ENCODE measurements around the gene RFESD.

RFESD gene

GRCh38 chr5:95646569-95647431 is at the start of gene RFESD:
Gene RFESD (plus strand): TSS chr5:95646777. CDS start chr5:95652272, 5,495 bp downstream.
- peak; percentile 99 for DNase-seq
- in situ Hi-C loops (cut with MboI; ENCODE audit: low pct_unique_long_range_greater_than_20kb, low sequenced_read_pairs): no loop called here

GRCh38 chr5:95599252-95599651 is 47.3 kb upstream of the RFESD start:
- DNase-seq: no peak
- in situ Hi-C loops (cut with MboI; ENCODE audit: low pct_unique_long_range_greater_than_20kb, low sequenced_read_pairs): no loop called here

GRCh38 chr5:95600557-95600956 is 46.0 kb upstream of the RFESD start:
- no peak for DNase-seq
- in situ Hi-C loops (cut with MboI; ENCODE audit: low pct_unique_long_range_greater_than_20kb, low sequenced_read_pairs): no loop called here

- in situ Hi-C loops (cut with MboI; ENCODE audit: low pct_unique_long_range_greater_than_20kb, low sequenced_read_pairs): no loop called here
- DNase-seq: no peak
Observed at GRCh38 chr5:95605786-95606185, 40.8 kb upstream of the RFESD start.

- in situ Hi-C loops (cut with MboI; ENCODE audit: low pct_unique_long_range_greater_than_20kb, low sequenced_read_pairs): no loop called here
- no peak for DNase-seq
Observed at GRCh38 chr5:95606419-95606818, 40.2 kb upstream of the RFESD start.

- DNase-seq: no peak
Observed at GRCh38 chr5:95609711-95610110, 36.9 kb upstream of the RFESD start.

GRCh38 chr5:95610546-95610945 is 36.0 kb upstream of the RFESD start:
- no peak for DNase-seq
- in situ Hi-C loops (cut with MboI; ENCODE audit: low pct_unique_long_range_greater_than_20kb, low sequenced_read_pairs): no loop called here

More at GRCh38 chr5:95609711-95610110, 36.9 kb upstream of the RFESD start:
- in situ Hi-C loops (cut with MboI; ENCODE audit: low pct_unique_long_range_greater_than_20kb, low sequenced_read_pairs): no loop called here

- no peak for DNase-seq
- in situ Hi-C loops (cut with MboI; ENCODE audit: low pct_unique_long_range_greater_than_20kb, low sequenced_read_pairs): no loop called here
Observed at GRCh38 chr5:95611396-95611795, 35.2 kb upstream of the RFESD start.

GRCh38 chr5:95613514-95613913 is 33.1 kb upstream of the RFESD start:
- in situ Hi-C loops (cut with MboI; ENCODE audit: low pct_unique_long_range_greater_than_20kb, low sequenced_read_pairs): no loop called here
- DNase-seq: no peak

- in situ Hi-C loops (cut with MboI; ENCODE audit: low pct_unique_long_range_greater_than_20kb, low sequenced_read_pairs): no loop called here
- DNase-seq: no peak
Observed at GRCh38 chr5:95615164-95615467, 31.5 kb upstream of the RFESD start.

GRCh38 chr5:95617057-95617456 is 29.5 kb upstream of the RFESD start:
- in situ Hi-C loops (cut with MboI; ENCODE audit: low pct_unique_long_range_greater_than_20kb, low sequenced_read_pairs): no loop called here
- DNase-seq: no peak

GRCh38 chr5:95619096-95619495 is 27.5 kb upstream of the RFESD start:
- no peak for DNase-seq
- in situ Hi-C loops (cut with MboI; ENCODE audit: low pct_unique_long_range_greater_than_20kb, low sequenced_read_pairs): no loop called here

GRCh38 chr5:95619514-95620029 is 27.0 kb upstream of the RFESD start:
- no peak for DNase-seq
- in situ Hi-C loops (cut with MboI; ENCODE audit: low pct_unique_long_range_greater_than_20kb, low sequenced_read_pairs): no loop called here

- in situ Hi-C loops (cut with MboI; ENCODE audit: low pct_unique_long_range_greater_than_20kb, low sequenced_read_pairs): no loop called here
- DNase-seq: no peak
Observed at GRCh38 chr5:95620030-95620869, 26.3 kb upstream of the RFESD start, which contains the start of gene GPR150. Gene GPR150 (plus strand): TSS chr5:95620087. CDS start chr5:95620276, 189 bp downstream.

GRCh38 chr5:95620870-95621838 is 25.4 kb upstream of the RFESD start:
- DNase-seq: no peak
- in situ Hi-C loops (cut with MboI; ENCODE audit: low pct_unique_long_range_greater_than_20kb, low sequenced_read_pairs): no loop called here

- peak; percentile 78 for DNase-seq
- in situ Hi-C loops (cut with MboI; ENCODE audit: low pct_unique_long_range_greater_than_20kb, low sequenced_read_pairs): no loop called here
Observed at GRCh38 chr5:95621839-95622629, 24.5 kb upstream of the RFESD start.

- no peak for DNase-seq
- in situ Hi-C loops (cut with MboI; ENCODE audit: low pct_unique_long_range_greater_than_20kb, low sequenced_read_pairs): no loop called here
Observed at GRCh38 chr5:95623706-95624105, 22.9 kb upstream of the RFESD start.

GRCh38 chr5:95624368-95624767 is 22.2 kb upstream of the RFESD start:
- in situ Hi-C loops (cut with MboI; ENCODE audit: low pct_unique_long_range_greater_than_20kb, low sequenced_read_pairs): no loop called here
- no peak for DNase-seq

Data from KBM-7 (cell line).